Measurements from ENCODE around the gene NAT16. TPM values are rescaled to one million over a fixed set of nuclear protein-coding genes. Genes with fewer than 3 reads are reported as not detected.
A peak's percentile ranks its signal among the peaks of the same experiment; 100 is the strongest.

NAT16 gene
- total and polyA plus RNA-seq, 2 of the 13 experiments (the other 11 are each of a cell fraction or from before 2014, with no cell fraction given): 0.04 TPM; not detected in 1

- TF ChIP-seq NBN (conservative IDR thresholded peaks at IDR 0.05) (no peak), TBX2 (CRISPR knock-in tag; IDR thresholded peaks at IDR 0.05; ENCODE audit: borderline replicate concordance) (peak; percentile 92), TEAD2 (CRISPR knock-in tag; IDR thresholded peaks at IDR 0.05) (no peak), TFDP1 (CRISPR knock-in tag; IDR thresholded peaks at IDR 0.05; ENCODE audit: borderline replicate concordance) (peak; percentile 67; the same call in 1 of the 2 replicates), BRF2 (CRISPR knock-in tag; IDR thresholded peaks at IDR 0.05) (no peak), ATF1 (CRISPR knock-in tag; IDR thresholded peaks at IDR 0.05) (0 out of 2 replicates have a peak, but pooled peaks have one; percentile 38), TARDBP (CRISPR knock-in tag; IDR thresholded peaks at IDR 0.05) (peak; percentile 80; the same call in 1 of the 2 replicates), ZNF777 (CRISPR knock-in tag; IDR thresholded peaks at IDR 0.05) (no peak), CREBL2 (CRISPR knock-in tag; IDR thresholded peaks at IDR 0.05; ENCODE audit: borderline replicate concordance) (no peak), ZNF430 (CRISPR knock-in tag; IDR thresholded peaks at IDR 0.05) (no peak; the same call in 1 of the 2 replicates), HNRNPK (IDR thresholded peaks at IDR 0.05; ENCODE audit: low read depth, low read length, poor library complexity, severe bottlenecking) (no peak), RXRB (CRISPR knock-in tag; IDR thresholded peaks at IDR 0.05; ENCODE audit: borderline replicate concordance) (peak; percentile 89), GRHL1 (CRISPR knock-in tag; conservative IDR thresholded peaks at IDR 0.05) (no peak), CSRNP2 (CRISPR knock-in tag; conservative IDR thresholded peaks at IDR 0.05; ENCODE audit: low read depth) (no peak), ZNF432 (CRISPR knock-in tag; IDR thresholded peaks at IDR 0.05; ENCODE audit: borderline replicate concordance) (no peak), THRA (CRISPR knock-in tag; IDR thresholded peaks at IDR 0.05; ENCODE audit: borderline replicate concordance) (peak; percentile 72; the same call in 1 of the 2 replicates), ZSCAN25 (CRISPR knock-in tag; IDR thresholded peaks at IDR 0.05) (0 out of 2 replicates have a peak, but pooled peaks have one; percentile 54), JUND (CRISPR knock-in tag; IDR thresholded peaks at IDR 0.05) (no peak), SALL1 (CRISPR knock-in tag; IDR thresholded peaks at IDR 0.05) (peak; percentile 86), GFI1 (CRISPR knock-in tag; IDR thresholded peaks at IDR 0.05; ENCODE audit: borderline replicate concordance) (no peak; the same call in 1 of the 2 replicates), SATB2 (CRISPR knock-in tag; IDR thresholded peaks at IDR 0.05) (no peak), DPF2 (CRISPR knock-in tag; IDR thresholded peaks at IDR 0.05; ENCODE audit: borderline replicate concordance, low read depth) (peak; percentile 51; the same call in 1 of the 2 replicates)
Measured at GRCh38 chr7:101200862-101201599, 20.9 kb upstream of the NAT16 start, which contains the start of gene MOGAT3 (continued).
